OCI-LY7 (cell line): Measurements from ENCODE around the gene SLC43A1. TPM values are rescaled to one million over a fixed set of nuclear protein-coding genes. Genes with fewer than 3 reads are reported as not detected.

Experiments
- BruUV-seq: library from RNA; stranded (reverse); fragments of 400-500 nt; replicated peaks from 2 replicates; lab custom pipeline; 2021; lab: Mats Ljungman, UMichigan
- CTCF ChIA-PET: fragments of 300-600 bp; sonication (Branson Sonifier 250); formaldehyde crosslinking; loops from one replicate; lab custom pipeline; 2022; ENCODE audit warnings: antibody characterized with exemption; ENCODE audit not compliant: unreplicated experiment; lab: Charles Lee
- POLR2A ChIA-PET: fragments of 300-600 bp; sonication (Branson Sonifier 250); formaldehyde crosslinking; loops from one replicate; lab custom pipeline; 2022; ENCODE audit warnings: antibody characterized with exemption; lab: Charles Lee
- DNase-seq: peaks from one replicate; pipeline ENCODE4 v3.0.0-alpha.2; 2015; ENCODE audit warnings: low spot score
- H2AFZ ChIP-seq: fragments of 200-600 bp; sonication (generic), shearing (Covaris generic); 2 replicates; pipeline ENCODE4 v1.6.1; 2014; ENCODE audit warnings: mild to moderate bottlenecking, antibody characterized with exemption, low read length, moderate library complexity
- H3K27ac ChIP-seq: fragments of 200-600 bp; sonication (generic); 2 replicates; pipeline ENCODE4 v1.5.1; 2014; ENCODE audit warnings: mixed run types, low read depth, mild to moderate bottlenecking, moderate library complexity, low read length, inconsistent platforms; ENCODE audit not compliant: poor library complexity, severe bottlenecking
- H3K36me3 ChIP-seq: fragments of 200-600 bp; sonication (generic); 2 replicates; pipeline ENCODE4 v1.6.1; 2014; ENCODE audit warnings: mild to moderate bottlenecking, antibody characterized with exemption, low read length, moderate library complexity, mixed read lengths; ENCODE audit not compliant: insufficient read depth
- H3K4me1 ChIP-seq: fragments of 200-600 bp; sonication (generic); 2 replicates; pipeline ENCODE4 v1.5.1; 2014; ENCODE audit warnings: mild to moderate bottlenecking, low read length; ENCODE audit not compliant: insufficient read depth, poor library complexity, severe bottlenecking
- H3K4me2 ChIP-seq: fragments of 200-600 bp; sonication (generic); 2 replicates; pipeline ENCODE4 v1.6.1; 2014; ENCODE audit warnings: mild to moderate bottlenecking, low read length
- H3K4me3 ChIP-seq: fragments of 200-600 bp; sonication (generic); 2 replicates; pipeline ENCODE4 v1.5.1; 2014; ENCODE audit warnings: mild to moderate bottlenecking, low read depth, low read length; ENCODE audit not compliant: poor library complexity, severe bottlenecking
- H3K79me2 ChIP-seq: fragments of 200-600 bp; sonication (generic); 2 replicates; pipeline ENCODE4 v1.6.1; 2016; ENCODE audit warnings: low read depth, mild to moderate bottlenecking, low read length, moderate library complexity, mixed read lengths; ENCODE audit not compliant: insufficient read depth
- H3K9me2 ChIP-seq: fragments of 200-600 bp; sonication (generic); 2 replicates; pipeline ENCODE4 v1.6.1; 2016; ENCODE audit warnings: mild to moderate bottlenecking, low read length, mixed read lengths; ENCODE audit not compliant: insufficient read depth
- H3K9me3 ChIP-seq: fragments of 200-600 bp; sonication (generic); 2 replicates; pipeline ENCODE4 v1.6.1; 2014; ENCODE audit warnings: mild to moderate bottlenecking, mixed run types, low read length, mixed read lengths
- H4K20me1 ChIP-seq: fragments of 200-600 bp; sonication (generic); 2 replicates; pipeline ENCODE4 v1.6.1; 2014; ENCODE audit warnings: mild to moderate bottlenecking, antibody characterized with exemption, low read length, moderate library complexity, mixed read lengths; ENCODE audit not compliant: insufficient read depth
- CTCF ChIP-seq: fragments of 200-600 bp; sonication (generic); conservative IDR thresholded peaks from 2 replicates; pipeline ENCODE4 v1.5.1; 2014; ENCODE audit warnings: mild to moderate bottlenecking, antibody characterized with exemption, low read length, moderate library complexity, mixed read lengths
- EZH2phosphoT487 ChIP-seq: fragments of 200-600 bp; sonication (generic); IDR thresholded peaks from 2 replicates; pipeline ENCODE4 v1.6.1; 2018; ENCODE audit warnings: low read depth, borderline replicate concordance, mild to moderate bottlenecking, mixed run types, antibody characterized with exemption, low read length, moderate library complexity, mixed read lengths
- intact Hi-C: fragments of 100-400 bp; cut with micrococcal nuclease; formaldehyde crosslinking; loops from one replicate; pipeline ENCODE4 v1.10.0; 2022; ENCODE audit not compliant: unreplicated experiment
- total RNA-seq, 2 experiments: library from RNA; depleted of rRNA in 1 of 2; stranded (reverse); fragments of >200 nt in 1 of 2; shearing (Covaris generic) in 1 of 2; gene quantifications; 2 replicates each; pipeline ENCODE4 v1.2.3, GENCODE V29; 2014 to 2022

The SLC43A1 gene
- total RNA-seq, 2 experiments from 2014 or later, result 61.1 to 78.6 TPM

- Histone ChIP-seq H2AFZ (no peak overlapping the region), H4K20me1 (no peaks in the 10 kb centered on the region), H3K36me3 (no peaks in the 10 kb centered on the region), H3K79me2 (no peaks in the 10 kb centered on the region), H3K9me2 (no peaks in the 10 kb centered on the region), H3K4me1 (no peaks in the 10 kb centered on the region), H3K4me2 (no peak overlapping the region), H3K9me3 (no peaks in the 10 kb centered on the region), H3K4me3 (no peak overlapping the region), H3K27ac (no peak overlapping the region)
- no peak for DNase-seq
- intact Hi-C loops, result no loop called here
- ChIA-PET CTCF (interaction anchor here (1.0 kb wide), 1 partner anchor 36 kb away, joined by 3 read pairs; no protein-coding TSS in a partner anchor), POLR2A (interaction anchor here (0.7 kb wide), 2 partner anchors 13 to 20 kb away, joined by 3 read pairs; no protein-coding TSS in a partner anchor)
- TF ChIP-seq CTCF (no peak), EZH2phosphoT487 (no peak)
- BruUV-seq, result no TSS peak
These were observed 74.6 kb downstream of the SLC43A1 start for GRCh38 chr11:57440744-57441414.

- Histone ChIP-seq H3K27ac (no peak overlapping the region), H2AFZ (no peak overlapping the region), H3K4me3 (no peak overlapping the region), H3K4me1 (no peaks in the 10 kb centered on the region), H3K9me2 (no peaks in the 10 kb centered on the region), H3K9me3 (no peaks in the 10 kb centered on the region), H3K36me3 (no peaks in the 10 kb centered on the region), H3K79me2 (no peaks in the 10 kb centered on the region), H4K20me1 (no peaks in the 10 kb centered on the region), H3K4me2 (no peak overlapping the region)
- TF ChIP-seq EZH2phosphoT487, result no peak
- no peak for TF ChIP-seq CTCF
- BruUV-seq, result no TSS peak
- POLR2A ChIA-PET, result no interaction called here
- CTCF ChIA-PET, result interaction anchor here (0.5 kb wide), 1 partner anchor 17 kb away, joined by 6 read pairs; no protein-coding TSS in a partner anchor
- DNase-seq, result no peak
- intact Hi-C loops, result no loop called here
These were observed 75.7 kb downstream of the SLC43A1 start for GRCh38 chr11:57439786-57440185.
